H9 (cell line): ENCODE results near the gene CBX3. TPM values are rescaled to one million over a fixed set of nuclear protein-coding genes. Genes with fewer than 3 reads are reported as not detected.

Experiments
- DNase-seq: peaks from one replicate; pipeline ENCODE4 v3.0.0-alpha.2; 2017
- H2AFZ ChIP-seq: one replicate; pipeline ENCODE4 v1.6.1; 2013; ENCODE audit warnings: mild to moderate bottlenecking, low read length, control low read depth, moderate library complexity
- H2AK5ac ChIP-seq: 2 replicates; pipeline ENCODE4 v1.6.1; 2013; ENCODE audit warnings: low read length, control low read depth, mixed read lengths; ENCODE audit not compliant: insufficient read length
- H2BK120ac ChIP-seq: one replicate; pipeline ENCODE4 v1.6.1; 2013; ENCODE audit warnings: low read depth, mild to moderate bottlenecking, low read length, control low read depth, inconsistent platforms; ENCODE audit not compliant: poor library complexity, severe bottlenecking
- H2BK12ac ChIP-seq: 2 replicates; pipeline ENCODE4 v1.6.1; 2013; ENCODE audit warnings: low read length, control low read depth, mixed read lengths, low read depth; ENCODE audit not compliant: insufficient read length
- H2BK15ac ChIP-seq: 2 replicates; pipeline ENCODE4 v1.6.1; 2013; ENCODE audit warnings: low read depth, low read length, control low read depth
- H2BK20ac ChIP-seq: one replicate; pipeline ENCODE4 v1.6.1; 2013; ENCODE audit warnings: low read depth, mild to moderate bottlenecking, low read length, control low read depth, inconsistent platforms; ENCODE audit not compliant: poor library complexity, severe bottlenecking
- H2BK5ac ChIP-seq: 2 replicates; pipeline ENCODE4 v1.6.1; 2013; ENCODE audit warnings: low read length, control low read depth, mixed read lengths; ENCODE audit not compliant: insufficient read length
- H3K14ac ChIP-seq: 2 replicates; pipeline ENCODE4 v1.6.1; 2013; ENCODE audit warnings: low read length, control low read depth; ENCODE audit not compliant: insufficient read depth
- H3K18ac ChIP-seq: 2 replicates; pipeline ENCODE4 v1.6.1; 2013; ENCODE audit warnings: low read depth, mild to moderate bottlenecking, mixed read lengths, low read length, control low read depth; ENCODE audit not compliant: insufficient read length
- H3K23ac ChIP-seq: 2 replicates; pipeline ENCODE4 v1.6.1; 2013; ENCODE audit warnings: low read length, control low read depth, mixed read lengths, low read depth; ENCODE audit not compliant: insufficient read length
- H3K23me2 ChIP-seq: 2 replicates; pipeline ENCODE4 v1.6.1; 2013; ENCODE audit warnings: low read depth, mild to moderate bottlenecking, mixed read lengths, low read length, control low read depth; ENCODE audit not compliant: insufficient read length, poor library complexity, severe bottlenecking
- H3K27ac ChIP-seq: 2 replicates; pipeline ENCODE4 v1.5.1; 2013; ENCODE audit warnings: low read length, control low read depth, mixed read lengths, low read depth; ENCODE audit not compliant: insufficient read length
- H3K27me3 ChIP-seq: 2 replicates; pipeline ENCODE4 v1.6.1; 2013; ENCODE audit warnings: low read length, control low read depth, inconsistent platforms; ENCODE audit not compliant: insufficient read depth
- H3K4ac ChIP-seq: 2 replicates; pipeline ENCODE4 v1.6.1; 2013; ENCODE audit warnings: low read depth, mild to moderate bottlenecking, control low read depth, inconsistent platforms, low read length, moderate library complexity
- H3K4me1 ChIP-seq: 2 replicates; pipeline ENCODE4 v1.6.1; 2013; ENCODE audit warnings: low read length, control low read depth, inconsistent platforms; ENCODE audit not compliant: insufficient read depth
- H3K4me2 ChIP-seq: 2 replicates; pipeline ENCODE4 v1.6.1; 2013; ENCODE audit warnings: low read length, control low read depth, mixed read lengths; ENCODE audit not compliant: insufficient read length, insufficient read depth
- H3K56ac ChIP-seq: 2 replicates; pipeline ENCODE4 v1.6.1; 2013; ENCODE audit warnings: low read depth, mild to moderate bottlenecking, mixed read lengths, low read length, control low read depth; ENCODE audit not compliant: insufficient read length
- H3K79me1 ChIP-seq: 2 replicates; pipeline ENCODE4 v1.6.1; 2013; ENCODE audit warnings: low read depth, mild to moderate bottlenecking, moderate library complexity, low read length, control low read depth, inconsistent platforms; ENCODE audit not compliant: insufficient read depth, poor library complexity, severe bottlenecking
- H3K79me2 ChIP-seq: 2 replicates; pipeline ENCODE4 v1.6.1; 2013; ENCODE audit warnings: low read length, control low read depth, inconsistent platforms; ENCODE audit not compliant: insufficient read depth
- H3K9ac ChIP-seq: 2 replicates; pipeline ENCODE4 v1.6.1; 2013; ENCODE audit warnings: low read length, control low read depth, mixed read lengths; ENCODE audit not compliant: insufficient read length; ENCODE audit errors: extremely low read depth
- H3K9me3 ChIP-seq: one replicate; pipeline ENCODE4 v1.6.1; 2013; ENCODE audit warnings: low read depth, low read length, inconsistent platforms; ENCODE audit not compliant: control insufficient read depth
- H3T11ph ChIP-seq: one replicate; pipeline ENCODE4 v1.6.1; 2013; ENCODE audit warnings: mild to moderate bottlenecking, low read length, control low read depth, inconsistent platforms
- H4K20me1 ChIP-seq: one replicate; pipeline ENCODE4 v1.6.1; 2013; ENCODE audit not compliant: control insufficient read depth, insufficient read length, insufficient read depth
- H4K5ac ChIP-seq: 2 replicates; pipeline ENCODE4 v1.6.1; 2013; ENCODE audit warnings: low read depth, mild to moderate bottlenecking, mixed read lengths, low read length, control low read depth; ENCODE audit not compliant: insufficient read length
- H4K8ac ChIP-seq: replicated peaks from 2 replicates; pipeline ENCODE4 v1.6.1; 2013; ENCODE audit warnings: low read length, control low read depth, mixed read lengths, low read depth; ENCODE audit not compliant: insufficient read length
- H4K91ac ChIP-seq: 2 replicates; pipeline ENCODE4 v1.6.1; 2013; ENCODE audit warnings: low read depth, mild to moderate bottlenecking, moderate library complexity, mixed read lengths, low read length, control low read depth; ENCODE audit not compliant: insufficient read length
- H3K27ac Mint-ChIP-seq, 3 experiments: 2 replicates in 2 of 3; 3 replicates in 1 of 3; pipeline ENCODE4 v1.8.0; 2020 to 2021; ENCODE audit warnings: mixed read lengths in 3 of 3, mild to moderate bottlenecking in 1 of 3, moderate library complexity in 1 of 3
- H3K27me3 Mint-ChIP-seq: 2 replicates; pipeline ENCODE4 v1.8.0; 2021; ENCODE audit warnings: low read depth, mild to moderate bottlenecking, moderate library complexity, mixed read lengths
- H3K36me3 Mint-ChIP-seq, 3 experiments: 2 replicates in 2 of 3; 3 replicates in 1 of 3; pipeline ENCODE4 v1.8.0; 2020 to 2021; ENCODE audit warnings: low read depth in 3 of 3, mixed read lengths in 3 of 3; ENCODE audit not compliant: insufficient read depth in 1 of 3
- H3K4me1 Mint-ChIP-seq, 2 experiments: 2 replicates each; pipeline ENCODE4 v1.8.0; 2020; ENCODE audit warnings: mixed read lengths in 2 of 2
- H3K4me3 Mint-ChIP-seq, 2 experiments: 2 replicates in 1 of 2; 3 replicates in 1 of 2; pipeline ENCODE4 v1.8.0; 2020 to 2021; ENCODE audit warnings: mild to moderate bottlenecking in 2 of 2, mixed read lengths in 2 of 2, moderate library complexity in 1 of 2
- H3K9me3 Mint-ChIP-seq, 2 experiments: 2 replicates in 1 of 2; 3 replicates in 1 of 2; pipeline ENCODE4 v1.8.0; 2020; ENCODE audit warnings: mild to moderate bottlenecking in 2 of 2, mixed read lengths in 2 of 2, moderate library complexity in 1 of 2
- WGBS: extraction: QIAGEN DNeasy Blood & Tissue Kit; methylation state at CpG from one replicate; pipeline ENCODE4 v1.1.7; 2013; ENCODE audit warnings: missing lambda C conversion rate, low lambda C conversion rate, mixed read lengths; ENCODE audit not compliant: insufficient read length; ENCODE audit errors: extremely low coverage; 5-methylcytosine and 5-hydroxymethylcytosine counted together
- total RNA-seq: library from RNA; stranded (reverse); gene quantifications from 2 replicates; pipeline ENCODE4 v1.2.1, GENCODE V29; 2021
- TF ChIP-seq, protein P1 (sequence below): fragments of 200-600 bp; sonication (generic); conservative IDR thresholded peaks from 3 replicates; pipeline ENCODE4 v1.8.0; 2021; ENCODE audit warnings: antibody characterized with exemption, mild to moderate bottlenecking

CBX3 gene
- total RNA-seq, 1 experiment from 2014 or later, result 288 TPM

DNA sequence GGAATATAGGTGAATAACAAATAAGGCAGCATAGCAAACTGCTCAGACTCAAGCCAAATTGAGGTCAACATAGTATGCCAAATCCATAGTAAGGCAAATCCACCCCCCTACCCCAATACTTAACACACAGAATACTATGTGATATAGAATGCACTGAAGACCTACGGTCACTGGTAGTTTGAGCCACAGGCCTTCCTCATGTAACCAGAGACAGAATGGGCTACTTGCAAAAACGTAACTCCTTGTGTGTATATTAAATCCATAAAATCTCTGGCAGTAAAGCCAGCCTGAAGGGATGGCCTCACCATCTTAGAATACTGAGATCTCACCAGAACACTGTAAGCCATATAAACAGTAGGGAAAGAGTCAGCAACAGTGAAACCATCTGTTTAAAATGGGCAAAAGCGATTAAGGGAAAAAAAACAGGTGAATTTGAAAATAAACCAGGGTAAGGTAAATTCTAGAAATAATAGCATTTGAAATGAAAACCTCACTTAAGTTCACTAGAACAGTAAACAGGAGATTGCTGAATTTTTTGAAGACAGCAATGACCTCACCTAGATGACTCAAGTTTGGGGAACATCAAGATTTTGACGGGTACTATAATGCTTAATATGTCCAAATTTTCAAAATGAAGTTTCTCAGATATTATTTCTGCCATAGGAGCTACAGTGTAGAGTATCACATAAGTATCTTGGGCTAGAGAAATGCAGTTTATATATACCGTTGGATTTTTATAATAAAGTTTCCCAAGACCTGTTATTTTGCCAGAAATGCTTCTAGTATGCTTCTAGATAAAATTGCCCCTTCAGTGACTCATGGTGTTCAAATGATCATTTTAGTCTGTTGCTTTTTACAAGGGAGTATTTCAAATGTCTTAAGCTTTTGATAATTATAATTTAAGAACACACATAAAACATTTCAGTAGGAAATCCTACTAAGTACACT, 14.9 kb upstream of the CBX3 start:
- DNase-seq, result no peak
- Mint-ChIP-seq H3K27me3 (no peaks in the 10 kb centered on the region; the same call in 1 of the 2 replicates), H3K9me3 (no peaks in the 10 kb centered on the region), H3K4me3 (peak overlapping the region in 1 of 2 experiments; percentile 13; a peak in 1 of 5 replicates), H3K4me1 (peaks cover 17 to 20% of the 10 kb centered on the region in 2 experiments; a peak in 3 of 4 replicates), H3K36me3 (peaks cover 30 to 67% (median 36%) of the 10 kb centered on the region in 3 experiments), H3K27ac (peak overlapping the region in 2 of 3 experiments; percentile 81 to 98; a peak in 4 of 7 replicates)
- H2BK120ac ChIP-seq, result no peak overlapping the region
- no peaks in the 10 kb centered on the region for H3K79me1 ChIP-seq
- no peak overlapping the region for H3K27ac ChIP-seq
- H4K5ac ChIP-seq, result no peak overlapping the region
- TF ChIP-seq, protein P1, sequence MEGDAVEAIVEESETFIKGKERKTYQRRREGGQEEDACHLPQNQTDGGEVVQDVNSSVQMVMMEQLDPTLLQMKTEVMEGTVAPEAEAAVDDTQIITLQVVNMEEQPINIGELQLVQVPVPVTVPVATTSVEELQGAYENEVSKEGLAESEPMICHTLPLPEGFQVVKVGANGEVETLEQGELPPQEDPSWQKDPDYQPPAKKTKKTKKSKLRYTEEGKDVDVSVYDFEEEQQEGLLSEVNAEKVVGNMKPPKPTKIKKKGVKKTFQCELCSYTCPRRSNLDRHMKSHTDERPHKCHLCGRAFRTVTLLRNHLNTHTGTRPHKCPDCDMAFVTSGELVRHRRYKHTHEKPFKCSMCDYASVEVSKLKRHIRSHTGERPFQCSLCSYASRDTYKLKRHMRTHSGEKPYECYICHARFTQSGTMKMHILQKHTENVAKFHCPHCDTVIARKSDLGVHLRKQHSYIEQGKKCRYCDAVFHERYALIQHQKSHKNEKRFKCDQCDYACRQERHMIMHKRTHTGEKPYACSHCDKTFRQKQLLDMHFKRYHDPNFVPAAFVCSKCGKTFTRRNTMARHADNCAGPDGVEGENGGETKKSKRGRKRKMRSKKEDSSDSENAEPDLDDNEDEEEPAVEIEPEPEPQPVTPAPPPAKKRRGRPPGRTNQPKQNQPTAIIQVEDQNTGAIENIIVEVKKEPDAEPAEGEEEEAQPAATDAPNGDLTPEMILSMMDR, result no peak
- H3K27me3 ChIP-seq, result no peaks in the 10 kb centered on the region
- H2AFZ ChIP-seq, result no peak overlapping the region
- H3K4me1 ChIP-seq, result no peaks in the 10 kb centered on the region
- H3K4ac ChIP-seq, result no peak overlapping the region
- no peak overlapping the region for H3K14ac ChIP-seq
- no CpG with 5 or more reads among the region's 5 CpGs for WGBS
- H3K9ac ChIP-seq, result no peak overlapping the region
- no peak overlapping the region for H3K18ac ChIP-seq
- no peak overlapping the region for H3K4me2 ChIP-seq
- H3K23ac ChIP-seq, result no peak overlapping the region
- H3K56ac ChIP-seq, result no peak overlapping the region
- H3K23me2 ChIP-seq, result no peaks in the 10 kb centered on the region
- no peak overlapping the region for H2BK20ac ChIP-seq
- H3T11ph ChIP-seq, result no peak overlapping the region
- no peaks in the 10 kb centered on the region for H3K79me2 ChIP-seq
- no peak overlapping the region for H4K8ac ChIP-seq
- no peak overlapping the region for H2BK12ac ChIP-seq
- H3K9me3 ChIP-seq, result no peaks in the 10 kb centered on the region
- no peak overlapping the region for H2BK5ac ChIP-seq
- no peak overlapping the region for H2BK15ac ChIP-seq
- no peak overlapping the region for H4K91ac ChIP-seq
- H2AK5ac ChIP-seq, result no peak overlapping the region
- no peaks in the 10 kb centered on the region for H4K20me1 ChIP-seq
